Activated T-cell treated with anti-CD3 and anti-CD28 coated beads, Interleukin-2, amount 50 U/mL, for 24 hours (primary cell): Measurements from ENCODE around the gene CASP1.
"Not testable (repeated sequence)": the region's sequence is repeated elsewhere in the genome, so short reads cannot be mapped to it uniquely, and the experiment has no call there.

Experiments used
- DNase-seq: peaks from one replicate; pipeline ENCODE4 v3.0.0-alpha.2; 2020
- H3K27ac Mint-ChIP-seq: 2 replicates; pipeline ENCODE4 v1.8.0; 2020; ENCODE audit warnings: mild to moderate bottlenecking, mixed read lengths
- H3K27me3 Mint-ChIP-seq: 2 replicates; pipeline ENCODE4 v1.8.0; 2020; ENCODE audit warnings: mixed read lengths
- H3K36me3 Mint-ChIP-seq: 2 replicates; pipeline ENCODE4 v1.8.0; 2020; ENCODE audit warnings: low read depth, mixed read lengths
- H3K4me1 Mint-ChIP-seq: 2 replicates; pipeline ENCODE4 v1.8.0; 2020; ENCODE audit warnings: low read depth, mixed read lengths
- H3K4me3 Mint-ChIP-seq: 2 replicates; pipeline ENCODE4 v1.8.0; 2020; ENCODE audit warnings: mild to moderate bottlenecking, moderate library complexity, mixed read lengths
- H3K9me3 Mint-ChIP-seq: 2 replicates; pipeline ENCODE4 v1.8.0; 2020; ENCODE audit warnings: mixed read lengths

Gene CASP1

DNA sequence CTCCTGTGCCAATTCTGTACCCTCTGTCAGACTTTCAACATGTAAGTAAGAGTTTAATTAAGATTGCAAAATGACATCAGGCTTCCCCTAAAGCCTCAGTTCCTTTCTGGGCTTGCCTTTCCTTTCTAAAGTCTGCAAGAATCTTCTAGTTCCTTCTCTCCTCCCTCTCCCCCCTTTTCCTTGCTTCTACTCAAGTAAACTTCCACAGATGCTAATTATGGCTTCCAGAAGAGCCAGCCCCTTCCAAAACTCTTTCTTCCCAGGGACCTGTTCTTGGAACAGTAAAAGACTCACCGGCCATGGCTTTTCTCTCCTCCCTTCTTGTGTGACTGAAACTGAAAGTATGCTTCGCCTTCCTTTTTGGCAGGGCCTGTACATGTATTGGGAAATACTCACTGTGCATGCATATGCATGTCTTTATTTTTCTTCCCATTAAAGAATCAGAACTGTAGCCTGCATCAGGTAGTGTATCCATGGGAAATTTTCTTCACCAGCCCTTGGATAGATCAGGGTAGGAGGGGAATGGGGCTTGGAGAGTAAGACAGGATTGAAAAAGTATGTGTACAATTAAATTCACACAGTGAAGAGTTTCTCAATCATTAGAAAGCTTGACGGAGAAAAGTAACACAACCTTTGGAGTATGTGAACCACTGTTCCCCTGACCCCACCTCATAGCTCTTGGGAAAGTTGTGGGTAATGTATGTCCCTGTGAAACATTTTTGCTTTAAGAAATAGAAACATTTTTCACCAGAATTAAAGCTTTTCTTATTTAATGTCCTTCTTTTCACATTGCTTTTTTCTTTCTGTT lies at the start of gene CASP1:
Gene CASP1, minus strand, starts transcription at position 332 of the 808 bp plus-strand sequence. Its CDS starts 31 bp downstream, at position 301.
- peaks cover 41% of the 10 kb centered on the region for H3K36me3 Mint-ChIP-seq
- H3K4me3 Mint-ChIP-seq, result peak within 1 kb of the TSS; percentile 86
- H3K27ac Mint-ChIP-seq, result peak within 1 kb of the TSS; percentile 96
- peaks cover 59% of the 10 kb centered on the region for H3K4me1 Mint-ChIP-seq
- peaks cover 3% of the 10 kb centered on the region for H3K9me3 Mint-ChIP-seq
- H3K27me3 Mint-ChIP-seq, result no peaks in the 10 kb centered on the region
- no peak for DNase-seq

DNA sequence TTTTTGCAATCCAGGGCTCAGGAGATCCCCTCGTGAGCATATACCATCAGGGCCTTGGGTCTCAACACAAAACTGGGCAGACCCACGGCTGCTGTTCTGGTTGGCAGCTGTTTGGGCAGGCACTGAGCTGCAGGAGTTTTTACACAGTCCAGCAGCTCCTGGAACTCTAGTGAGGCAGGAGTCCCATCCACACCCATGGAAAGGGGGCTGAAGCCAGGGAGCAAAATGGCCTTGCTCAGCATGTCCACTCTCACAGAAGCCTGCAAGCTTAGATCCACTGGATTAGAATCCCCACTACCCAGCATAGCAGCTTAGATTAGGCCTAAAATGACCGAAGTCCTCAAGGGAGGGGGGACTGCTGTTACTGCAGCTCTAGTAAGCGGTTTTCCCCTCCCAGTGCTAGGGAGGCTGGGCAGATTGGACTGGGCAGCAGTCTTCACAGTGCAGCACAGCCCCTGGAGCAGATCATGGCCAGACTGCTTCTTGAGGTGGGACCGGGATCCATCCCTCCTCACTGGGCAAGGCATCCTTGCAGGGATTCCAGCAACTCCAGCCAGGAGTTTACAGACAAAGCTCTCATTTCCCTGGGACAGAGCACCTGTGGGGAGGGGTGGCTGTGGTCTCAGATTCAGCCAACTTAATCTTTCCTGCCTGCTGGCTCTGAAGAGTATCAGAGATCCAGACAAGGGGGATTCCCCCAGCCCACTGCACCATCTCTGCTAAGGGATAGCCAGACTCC lies 46.6 kb upstream of the CASP1 start:
- H3K27me3 Mint-ChIP-seq, result peaks cover 32% of the 10 kb centered on the region
- no peak overlapping the region for H3K4me3 Mint-ChIP-seq
- H3K27ac Mint-ChIP-seq, result no peak overlapping the region
- peaks cover 30% of the 10 kb centered on the region for H3K4me1 Mint-ChIP-seq
- H3K36me3 Mint-ChIP-seq, result no peaks in the 10 kb centered on the region
- DNase-seq, result no peak
- no peaks in the 10 kb centered on the region for H3K9me3 Mint-ChIP-seq

DNA sequence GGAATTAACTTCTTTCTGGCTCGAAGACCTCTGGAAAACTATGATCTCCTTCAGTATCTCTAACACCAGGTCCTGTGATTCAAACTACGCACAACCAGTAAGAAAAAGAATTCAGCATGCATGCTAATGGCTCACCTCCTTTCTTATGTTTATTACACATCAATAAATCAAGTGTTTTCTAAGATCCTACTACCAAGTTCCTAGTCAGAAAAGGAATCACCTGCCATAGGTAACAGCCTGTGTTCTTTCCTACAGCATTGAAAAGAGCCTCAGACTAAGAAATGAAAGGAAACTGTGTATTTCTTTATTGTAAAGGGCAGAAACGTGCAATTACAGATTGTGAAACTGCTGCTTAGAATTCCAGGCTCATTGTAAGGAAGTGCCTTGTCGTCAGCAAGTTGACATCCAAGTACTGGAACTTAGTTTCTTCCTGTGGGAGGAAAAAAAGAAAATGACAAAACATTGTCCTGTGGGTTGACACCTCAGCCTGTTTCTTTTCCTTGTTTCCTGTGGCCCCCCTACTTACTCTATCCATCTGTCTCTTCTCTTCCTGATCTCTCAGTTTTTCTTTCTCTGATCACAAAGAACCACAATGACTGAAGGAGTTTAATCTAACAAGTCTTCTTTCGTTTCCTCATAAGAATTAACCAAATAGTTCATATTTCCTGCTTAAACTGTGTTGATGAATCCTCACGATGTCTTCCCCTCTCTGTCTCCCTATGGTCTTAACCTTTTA lies 45.4 kb upstream of the CASP1 start:
- not testable (repeated sequence) for H3K27ac Mint-ChIP-seq, H3K9me3 Mint-ChIP-seq, H3K4me3 Mint-ChIP-seq, DNase-seq, H3K36me3 Mint-ChIP-seq
- Mint-ChIP-seq H3K27me3 (peaks cover 22% of the 10 kb centered on the region), H3K4me1 (peaks cover 31% of the 10 kb centered on the region)

DNA sequence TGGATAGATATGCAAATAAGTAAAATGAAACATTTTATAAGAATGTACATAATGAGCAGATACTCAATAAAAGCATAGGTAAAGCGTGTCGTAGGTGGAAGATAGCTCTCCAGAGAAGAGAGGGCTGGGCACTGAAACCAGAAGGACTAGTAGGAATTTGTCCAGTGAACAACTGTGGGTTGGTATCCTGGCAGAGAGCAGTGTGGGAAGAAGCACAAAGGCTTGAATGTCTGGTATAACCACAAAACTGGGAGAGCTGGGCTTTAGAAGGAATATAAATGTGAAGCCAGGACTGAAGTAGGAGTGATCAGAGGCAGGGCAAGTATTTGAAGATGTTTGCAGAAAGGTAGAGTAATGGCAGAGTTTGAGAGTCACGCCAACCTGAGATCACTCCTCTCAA lies 43.3 kb upstream of the CASP1 start:
- Mint-ChIP-seq H3K4me1 (peaks cover 31% of the 10 kb centered on the region), H3K36me3 (no peaks in the 10 kb centered on the region), H3K27me3 (peaks cover 17% of the 10 kb centered on the region), H3K9me3 (no peaks in the 10 kb centered on the region), H3K27ac (no peak overlapping the region), H3K4me3 (no peak overlapping the region)
- DNase-seq, result no peak

DNA sequence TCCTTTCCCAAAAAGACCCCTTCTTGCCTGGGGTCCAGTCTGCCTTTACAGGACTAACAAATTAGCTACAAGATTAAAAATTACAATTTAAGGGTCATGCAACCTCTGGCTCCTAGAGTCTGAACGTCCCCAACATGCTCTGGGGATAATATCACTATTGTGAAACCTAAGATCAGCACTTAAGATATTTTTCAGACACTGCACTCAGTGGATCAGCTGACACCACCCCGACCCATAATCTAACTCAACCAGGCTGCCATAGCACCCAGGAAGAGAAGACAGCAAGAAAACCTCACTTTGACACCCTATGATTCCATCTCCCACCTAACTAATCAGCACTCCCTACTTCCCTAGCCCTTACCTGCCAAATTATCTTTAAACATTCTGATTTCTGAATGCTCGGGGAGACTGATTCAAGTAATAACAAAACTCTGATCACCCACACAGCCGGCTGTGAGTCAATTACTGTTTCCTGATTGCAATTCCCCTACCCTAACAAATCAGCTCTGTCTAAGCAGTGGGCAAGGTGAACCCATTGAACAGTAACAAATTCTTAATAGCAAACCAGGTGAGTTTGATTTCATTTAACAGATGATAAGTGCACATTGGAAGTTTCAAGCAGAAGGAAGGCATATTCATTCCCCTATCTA lies 42.3 kb upstream of the CASP1 start:
- DNase-seq, result peak; percentile 31
- not testable (repeated sequence) for H3K36me3 Mint-ChIP-seq, H3K9me3 Mint-ChIP-seq

DNA sequence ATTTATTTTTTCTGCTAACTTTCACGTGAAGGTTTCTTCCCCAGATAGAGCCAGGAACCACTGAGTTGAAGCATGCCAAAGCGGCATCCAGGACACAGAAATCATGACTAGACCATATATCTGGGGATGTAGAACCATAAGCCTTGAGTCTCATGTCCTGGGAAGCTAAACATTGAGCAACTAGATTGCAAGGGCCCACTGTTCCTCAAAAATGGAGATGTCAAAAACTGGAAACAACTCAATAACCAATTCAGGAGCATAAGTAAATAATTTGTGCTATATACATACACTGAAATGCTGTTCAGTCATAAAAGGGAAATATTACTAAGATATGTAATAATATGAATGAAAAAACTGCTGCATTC lies 39.2 kb upstream of the CASP1 start:
- DNase-seq, result no peak
- H3K4me1 Mint-ChIP-seq, result peaks cover 33% of the 10 kb centered on the region
- H3K4me3 Mint-ChIP-seq, result no peak overlapping the region
- H3K9me3 Mint-ChIP-seq, result no peaks in the 10 kb centered on the region
- H3K27me3 Mint-ChIP-seq, result peaks cover 5% of the 10 kb centered on the region
- no peaks in the 10 kb centered on the region for H3K36me3 Mint-ChIP-seq
- H3K27ac Mint-ChIP-seq, result no peak overlapping the region

More for the DNA sequence above, 42.3 kb upstream of the CASP1 start:
- peaks cover 13% of the 10 kb centered on the region for H3K27me3 Mint-ChIP-seq
- H3K27ac Mint-ChIP-seq, result peak overlapping the region; percentile 38
- H3K4me1 Mint-ChIP-seq, result peaks cover 28% of the 10 kb centered on the region
- H3K4me3 Mint-ChIP-seq, result peak overlapping the region; percentile 3

DNA sequence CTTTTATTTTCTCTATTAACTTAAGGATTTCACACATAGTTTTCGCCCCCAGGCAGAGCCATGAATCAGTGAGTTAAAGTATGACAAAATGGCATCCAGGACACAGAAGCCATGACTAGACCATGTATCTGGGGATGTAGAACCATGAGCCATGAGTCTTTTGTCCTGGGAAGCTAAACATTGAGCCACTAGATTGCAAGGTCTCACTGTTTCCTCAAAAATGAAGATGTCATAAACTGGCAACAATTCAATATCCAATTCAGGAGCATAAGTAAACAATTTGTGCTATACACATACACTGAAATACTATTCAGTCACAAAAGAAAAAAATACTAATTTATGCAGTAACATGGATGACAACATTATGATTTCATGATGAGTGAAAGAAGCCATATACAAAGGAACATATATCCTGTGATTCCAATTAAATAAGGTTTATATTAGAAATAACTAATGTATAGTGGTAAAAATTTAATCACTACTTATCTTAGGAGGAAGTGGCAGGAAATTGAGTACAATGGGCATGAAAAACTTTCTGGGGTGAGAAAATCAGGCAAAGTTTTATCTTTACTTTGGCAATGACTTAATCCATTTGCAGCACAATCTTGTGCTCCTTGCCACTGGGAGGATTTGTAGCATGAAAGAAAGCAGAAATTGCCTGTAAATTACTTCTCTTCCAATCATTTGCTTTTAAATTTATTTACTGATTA lies 38.7 kb upstream of the CASP1 start:
- DNase-seq, result no peak
- Mint-ChIP-seq H3K4me1 (peaks cover 37% of the 10 kb centered on the region), H3K27me3 (peaks cover 5% of the 10 kb centered on the region), H3K36me3 (no peaks in the 10 kb centered on the region), H3K4me3 (no peak overlapping the region), H3K9me3 (no peaks in the 10 kb centered on the region), H3K27ac (no peak overlapping the region)

DNA sequence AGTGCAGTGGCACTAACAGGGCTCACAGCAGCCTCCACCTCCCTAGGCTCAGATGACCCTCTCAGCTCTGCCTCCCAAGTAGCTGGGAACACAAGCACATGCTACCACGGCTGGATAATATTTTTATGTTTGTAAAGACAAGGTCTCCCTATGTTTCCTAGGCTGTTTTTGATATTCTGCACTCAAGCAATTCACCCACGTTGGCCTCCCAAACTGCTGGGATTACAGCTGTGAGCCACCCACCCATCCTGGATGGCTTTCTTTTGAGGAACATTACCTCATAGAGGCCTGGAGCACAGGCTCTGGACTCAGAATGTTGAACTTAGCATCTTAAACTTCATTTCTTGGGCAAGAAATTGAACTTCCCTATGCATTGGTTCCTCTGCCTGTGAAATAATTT lies 37.1 kb upstream of the CASP1 start:
- DNase-seq, H3K27ac Mint-ChIP-seq, H3K9me3 Mint-ChIP-seq, H3K36me3 Mint-ChIP-seq, H3K27me3 Mint-ChIP-seq, H3K4me3 Mint-ChIP-seq: not testable (repeated sequence)
- peaks cover 26% of the 10 kb centered on the region for H3K4me1 Mint-ChIP-seq

DNA sequence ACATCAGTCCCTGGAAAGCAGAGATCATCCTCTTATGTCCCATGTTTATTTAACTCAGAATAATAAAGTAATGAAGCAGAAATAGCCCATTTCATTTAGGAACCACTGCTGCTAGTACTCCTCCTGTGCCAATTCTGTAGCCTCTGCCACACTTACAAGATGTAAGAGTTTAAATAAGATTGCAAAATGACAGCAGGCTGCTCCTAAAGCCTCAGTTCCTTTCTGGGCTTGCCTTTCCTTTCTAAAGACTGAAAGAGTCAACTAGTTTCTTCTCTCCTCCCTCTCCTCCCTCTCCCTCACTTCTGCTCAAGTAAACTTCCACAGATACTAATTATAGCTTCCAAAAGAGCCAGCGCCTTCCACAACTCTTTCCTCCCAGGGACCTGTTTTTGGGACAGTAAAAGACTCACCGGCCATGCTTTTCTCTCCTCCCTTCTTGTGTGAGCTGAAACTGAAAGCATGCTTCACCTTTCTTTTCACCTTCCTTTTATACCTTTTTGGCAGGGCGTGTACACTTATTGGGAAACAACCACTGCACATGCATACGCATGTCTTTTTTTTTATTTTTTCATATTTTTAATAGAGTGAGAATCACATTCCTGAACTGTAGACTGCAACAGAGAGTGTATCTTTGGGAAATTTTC lies 36.3 kb upstream of the CASP1 start:
- peak overlapping the region; percentile 83 for H3K27ac Mint-ChIP-seq
- H3K27me3 Mint-ChIP-seq, result no peaks in the 10 kb centered on the region
- DNase-seq, result no peak
- H3K4me1 Mint-ChIP-seq, result peaks cover 20% of the 10 kb centered on the region
- H3K36me3 Mint-ChIP-seq, result no peaks in the 10 kb centered on the region
- peak overlapping the region; percentile 56 for H3K4me3 Mint-ChIP-seq
- H3K9me3 Mint-ChIP-seq, result no peaks in the 10 kb centered on the region

DNA sequence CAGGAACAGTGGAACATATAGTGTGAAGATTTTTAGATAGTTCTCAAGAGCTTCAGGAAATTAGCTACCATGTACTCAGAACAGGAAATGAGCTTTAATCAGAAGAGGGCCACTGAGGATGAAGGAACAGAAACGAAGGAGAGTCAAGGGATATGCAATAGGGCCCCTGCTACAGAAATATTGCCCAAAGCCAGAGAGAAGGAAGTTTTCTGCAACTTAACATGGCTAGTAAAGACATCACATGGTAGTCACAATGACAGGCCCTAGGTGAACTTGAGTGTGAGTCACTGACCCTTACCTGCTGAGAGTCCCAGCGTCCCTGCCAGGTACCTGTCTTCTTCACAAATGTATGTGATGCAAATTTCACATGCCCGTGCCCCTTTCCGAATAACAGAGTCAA lies 35.4 kb upstream of the CASP1 start:
- DNase-seq, result no peak

DNA sequence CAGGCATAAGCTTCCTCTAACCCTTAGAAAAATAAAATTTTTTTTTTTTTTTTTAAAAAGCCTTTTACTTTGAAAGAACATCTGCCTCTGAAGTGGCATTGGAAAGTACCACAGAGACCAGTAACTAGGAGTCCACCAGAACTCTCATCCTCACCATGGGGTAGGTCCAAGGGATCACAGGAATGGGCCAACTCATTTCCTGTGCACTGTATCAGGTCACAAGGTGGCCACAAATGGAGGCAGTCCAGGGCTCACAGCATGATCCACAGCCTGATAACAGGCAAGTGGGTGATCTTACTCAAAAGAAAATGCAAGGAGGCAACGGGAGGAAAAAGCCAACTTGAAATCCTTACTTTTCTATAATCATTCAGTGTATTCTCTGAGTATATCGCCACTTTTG lies 34.8 kb upstream of the CASP1 start:
- H3K9me3 Mint-ChIP-seq, H3K27ac Mint-ChIP-seq, H3K27me3 Mint-ChIP-seq, H3K4me3 Mint-ChIP-seq, H3K36me3 Mint-ChIP-seq, DNase-seq: not testable (repeated sequence)
- H3K4me1 Mint-ChIP-seq, result peaks cover 20% of the 10 kb centered on the region

More for the DNA sequence above, 35.4 kb upstream of the CASP1 start:
- Mint-ChIP-seq H3K9me3 (no peaks in the 10 kb centered on the region), H3K27me3 (no peaks in the 10 kb centered on the region), H3K36me3 (no peaks in the 10 kb centered on the region), H3K4me3 (peak overlapping the region; percentile 56), H3K27ac (peak overlapping the region; percentile 73), H3K4me1 (peaks cover 20% of the 10 kb centered on the region)

DNA sequence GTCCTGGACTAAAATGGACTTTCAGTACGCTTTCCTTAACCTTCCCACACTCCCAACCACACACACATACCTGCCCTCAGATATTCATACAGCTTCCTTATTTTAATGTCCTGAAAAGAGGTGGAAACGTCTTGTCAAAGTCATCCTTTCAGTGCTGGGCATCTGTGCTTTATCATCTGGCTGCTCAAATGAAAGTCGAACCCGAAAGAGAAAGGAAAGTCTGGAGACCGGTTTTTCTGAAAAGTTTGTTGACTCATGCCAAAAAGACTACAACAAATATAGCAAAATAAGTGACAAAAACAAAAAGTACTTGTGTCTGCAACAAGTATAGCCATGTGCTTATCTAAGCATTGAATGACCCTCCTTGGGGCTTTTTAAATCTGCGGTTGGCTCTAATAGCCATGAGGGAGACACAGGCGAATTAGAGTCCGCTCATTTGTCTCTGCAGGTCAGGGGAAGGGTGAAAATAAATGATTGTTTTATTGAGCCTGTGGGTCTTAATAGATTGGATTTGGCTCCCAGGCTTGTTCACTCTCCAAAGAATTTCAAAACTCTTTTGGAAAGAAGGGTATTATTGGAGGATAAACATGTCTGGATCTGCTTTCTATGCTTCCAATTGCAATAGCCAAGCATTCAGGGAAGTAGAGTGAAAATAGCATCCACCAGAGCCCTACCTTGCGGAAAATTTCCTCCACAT lies 28.4 kb upstream of the CASP1 start:
- not testable (repeated sequence) for H3K36me3 Mint-ChIP-seq, H3K4me1 Mint-ChIP-seq, DNase-seq, H3K9me3 Mint-ChIP-seq, H3K27me3 Mint-ChIP-seq, H3K4me3 Mint-ChIP-seq, H3K27ac Mint-ChIP-seq

DNA sequence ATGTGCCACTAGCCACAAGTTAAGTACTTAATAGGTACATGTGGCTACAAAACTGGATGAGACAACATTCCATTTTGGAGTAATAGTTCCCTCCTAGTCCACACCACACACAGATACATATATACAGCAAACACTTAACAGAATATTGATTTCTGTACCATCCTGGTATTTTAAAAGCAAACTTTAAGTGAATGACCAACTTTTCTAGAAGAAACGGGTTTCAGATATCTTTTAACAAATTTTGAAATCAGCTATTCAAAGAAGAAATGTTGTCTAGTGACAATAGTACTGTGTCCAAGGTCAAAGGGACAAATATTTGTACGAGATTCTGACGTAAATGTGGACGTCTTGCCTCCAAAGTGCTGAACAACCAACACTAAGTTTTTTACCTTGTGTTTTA lies 22.5 kb upstream of the CASP1 start:
- H3K9me3 Mint-ChIP-seq, result no peaks in the 10 kb centered on the region
- no peaks in the 10 kb centered on the region for H3K36me3 Mint-ChIP-seq
- no peak overlapping the region for H3K4me3 Mint-ChIP-seq
- no peak overlapping the region for H3K27ac Mint-ChIP-seq
- peaks cover 3% of the 10 kb centered on the region for H3K27me3 Mint-ChIP-seq
- no peaks in the 10 kb centered on the region for H3K4me1 Mint-ChIP-seq
- DNase-seq, result no peak
